Measurements from ENCODE around the gene MZT2B.
"Not testable (repeated sequence)": the region's sequence is repeated elsewhere in the genome, so short reads cannot be mapped to it uniquely, and the experiment has no call there.

The MZT2B gene

GRCh38 chr2:130138841-130139251 lies 43.2 kb upstream of the MZT2B start:
- not testable (repeated sequence) for H3K27me3 ChIP-seq (ENCODE audit: insufficient read depth, low read length, poor library complexity, severe bottlenecking); H3K79me2 ChIP-seq (ENCODE audit: insufficient read depth, low read length); H3K4me3 ChIP-seq (ENCODE audit: low read length, poor library complexity, severe bottlenecking); H3K36me3 ChIP-seq (ENCODE audit: insufficient read depth, low read length); H3K9ac ChIP-seq (ENCODE audit: low read depth, low read length, poor library complexity, severe bottlenecking); H4K20me1 ChIP-seq (ENCODE audit: insufficient read depth, low read length, poor library complexity, severe bottlenecking); H3F3A ChIP-seq (ENCODE audit: low read depth); H3K9me3 ChIP-seq (ENCODE audit: insufficient read depth, low read depth, low read length); H3K9me2 ChIP-seq (replicated peaks; ENCODE audit: low read depth, low read length); H2AFZ ChIP-seq (ENCODE audit: low read length); H3K4me1 ChIP-seq (ENCODE audit: insufficient read depth, low read length, poor library complexity, severe bottlenecking); H3K4me2 ChIP-seq (ENCODE audit: low read depth, low read length, poor library complexity, severe bottlenecking)

- not testable (repeated sequence) for H3K79me2 ChIP-seq (ENCODE audit: insufficient read depth, low read length); H3K9ac ChIP-seq (ENCODE audit: low read depth, low read length, poor library complexity, severe bottlenecking); H3K9me2 ChIP-seq (replicated peaks; ENCODE audit: low read depth, low read length); H3K27me3 ChIP-seq (ENCODE audit: insufficient read depth, low read length, poor library complexity, severe bottlenecking); H4K20me1 ChIP-seq (ENCODE audit: insufficient read depth, low read length, poor library complexity, severe bottlenecking); H2AFZ ChIP-seq (ENCODE audit: low read length); H3K4me1 ChIP-seq (ENCODE audit: insufficient read depth, low read length, poor library complexity, severe bottlenecking); H3F3A ChIP-seq (ENCODE audit: low read depth); H3K4me2 ChIP-seq (ENCODE audit: low read depth, low read length, poor library complexity, severe bottlenecking); H3K9me3 ChIP-seq (ENCODE audit: insufficient read depth, low read depth, low read length); H3K36me3 ChIP-seq (ENCODE audit: insufficient read depth, low read length); H3K4me3 ChIP-seq (ENCODE audit: low read length, poor library complexity, severe bottlenecking)
These were observed 42.5 kb upstream of the MZT2B start for GRCh38 chr2:130139331-130140280.

GRCh38 chr2:130140516-130140915 lies 41.5 kb upstream of the MZT2B start:
- H3K4me1 ChIP-seq (ENCODE audit: insufficient read depth, low read length, poor library complexity, severe bottlenecking); H4K20me1 ChIP-seq (ENCODE audit: insufficient read depth, low read length, poor library complexity, severe bottlenecking); H3K9ac ChIP-seq (ENCODE audit: low read depth, low read length, poor library complexity, severe bottlenecking); H3K36me3 ChIP-seq (ENCODE audit: insufficient read depth, low read length); H3K9me3 ChIP-seq (ENCODE audit: insufficient read depth, low read depth, low read length); H3K4me2 ChIP-seq (ENCODE audit: low read depth, low read length, poor library complexity, severe bottlenecking); H3F3A ChIP-seq (ENCODE audit: low read depth); H3K9me2 ChIP-seq (replicated peaks; ENCODE audit: low read depth, low read length); H3K79me2 ChIP-seq (ENCODE audit: insufficient read depth, low read length); H3K4me3 ChIP-seq (ENCODE audit: low read length, poor library complexity, severe bottlenecking); H3K27me3 ChIP-seq (ENCODE audit: insufficient read depth, low read length, poor library complexity, severe bottlenecking); H2AFZ ChIP-seq (ENCODE audit: low read length): not testable (repeated sequence)

- not testable (repeated sequence) for H3K4me3 ChIP-seq (ENCODE audit: low read length, poor library complexity, severe bottlenecking); H4K20me1 ChIP-seq (ENCODE audit: insufficient read depth, low read length, poor library complexity, severe bottlenecking); H3K4me2 ChIP-seq (ENCODE audit: low read depth, low read length, poor library complexity, severe bottlenecking); H3K36me3 ChIP-seq (ENCODE audit: insufficient read depth, low read length); H3K9me2 ChIP-seq (replicated peaks; ENCODE audit: low read depth, low read length); H2AFZ ChIP-seq (ENCODE audit: low read length); H3F3A ChIP-seq (ENCODE audit: low read depth); H3K9me3 ChIP-seq (ENCODE audit: insufficient read depth, low read depth, low read length); H3K4me1 ChIP-seq (ENCODE audit: insufficient read depth, low read length, poor library complexity, severe bottlenecking); H3K79me2 ChIP-seq (ENCODE audit: insufficient read depth, low read length); H3K27me3 ChIP-seq (ENCODE audit: insufficient read depth, low read length, poor library complexity, severe bottlenecking); H3K9ac ChIP-seq (ENCODE audit: low read depth, low read length, poor library complexity, severe bottlenecking)
These were observed 41.1 kb upstream of the MZT2B start for GRCh38 chr2:130141002-130141401.

GRCh38 chr2:130141645-130142370 lies 40.3 kb upstream of the MZT2B start:
- not testable (repeated sequence) for H3K4me1 ChIP-seq (ENCODE audit: insufficient read depth, low read length, poor library complexity, severe bottlenecking); H3F3A ChIP-seq (ENCODE audit: low read depth); H3K79me2 ChIP-seq (ENCODE audit: insufficient read depth, low read length); H3K9me3 ChIP-seq (ENCODE audit: insufficient read depth, low read depth, low read length); H4K20me1 ChIP-seq (ENCODE audit: insufficient read depth, low read length, poor library complexity, severe bottlenecking); H3K4me2 ChIP-seq (ENCODE audit: low read depth, low read length, poor library complexity, severe bottlenecking); H3K9me2 ChIP-seq (replicated peaks; ENCODE audit: low read depth, low read length); H3K9ac ChIP-seq (ENCODE audit: low read depth, low read length, poor library complexity, severe bottlenecking); H3K27me3 ChIP-seq (ENCODE audit: insufficient read depth, low read length, poor library complexity, severe bottlenecking); H3K4me3 ChIP-seq (ENCODE audit: low read length, poor library complexity, severe bottlenecking); H3K36me3 ChIP-seq (ENCODE audit: insufficient read depth, low read length); H2AFZ ChIP-seq (ENCODE audit: low read length)

- not testable (repeated sequence) for H3K27me3 ChIP-seq (ENCODE audit: insufficient read depth, low read length, poor library complexity, severe bottlenecking); H3K79me2 ChIP-seq (ENCODE audit: insufficient read depth, low read length); H4K20me1 ChIP-seq (ENCODE audit: insufficient read depth, low read length, poor library complexity, severe bottlenecking); H3K9me2 ChIP-seq (replicated peaks; ENCODE audit: low read depth, low read length); H2AFZ ChIP-seq (ENCODE audit: low read length); H3K4me3 ChIP-seq (ENCODE audit: low read length, poor library complexity, severe bottlenecking); H3K9ac ChIP-seq (ENCODE audit: low read depth, low read length, poor library complexity, severe bottlenecking); H3K36me3 ChIP-seq (ENCODE audit: insufficient read depth, low read length); H3K9me3 ChIP-seq (ENCODE audit: insufficient read depth, low read depth, low read length); H3K4me1 ChIP-seq (ENCODE audit: insufficient read depth, low read length, poor library complexity, severe bottlenecking); H3F3A ChIP-seq (ENCODE audit: low read depth); H3K4me2 ChIP-seq (ENCODE audit: low read depth, low read length, poor library complexity, severe bottlenecking)
These were observed 39.4 kb upstream of the MZT2B start for GRCh38 chr2:130142396-130143265.
